ENCODE results near the gene PPIP5K1.

The PPIP5K1 gene

DNA sequence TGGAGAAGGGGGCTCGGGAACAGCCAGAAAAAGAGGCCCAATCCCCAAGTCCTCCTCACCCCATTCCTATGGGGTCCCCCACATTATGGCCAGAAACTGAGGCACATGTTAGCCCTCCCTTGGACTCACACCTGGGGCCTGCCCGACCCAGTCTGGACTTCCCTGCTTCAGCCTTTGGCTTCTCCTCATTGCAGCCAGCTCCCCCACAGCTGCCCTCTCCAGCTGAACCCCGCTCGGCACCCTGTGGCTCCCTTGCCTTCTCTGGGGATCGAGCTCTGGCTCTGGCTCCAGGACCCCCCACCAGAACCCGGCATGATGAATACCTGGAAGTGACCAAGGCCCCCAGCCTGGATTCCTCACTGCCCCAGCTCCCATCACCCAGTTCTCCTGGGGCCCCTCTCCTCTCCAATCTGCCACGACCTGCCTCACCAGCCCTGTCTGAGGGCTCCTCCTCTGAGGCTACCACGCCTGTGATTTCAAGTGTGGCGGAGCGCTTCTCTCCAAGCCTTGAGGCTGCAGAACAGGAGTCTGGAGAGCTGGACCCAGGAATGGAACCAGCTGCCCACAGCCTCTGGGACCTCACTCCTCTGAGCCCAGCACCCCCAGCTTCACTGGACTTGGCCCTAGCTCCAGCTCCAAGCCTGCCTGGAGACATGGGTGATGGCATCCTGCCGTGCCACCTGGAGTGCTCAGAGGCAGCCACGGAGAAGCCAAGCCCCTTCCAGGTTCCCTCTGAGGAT, 62.0 kb downstream of the PPIP5K1 start:
- H3K4me3 ChIP-seq (ENCODE audit: low read depth, low read length), result no peak overlapping the region
- no peak for DNase-seq (ENCODE audit: low read depth)
- TF ChIP-seq, protein P1, sequence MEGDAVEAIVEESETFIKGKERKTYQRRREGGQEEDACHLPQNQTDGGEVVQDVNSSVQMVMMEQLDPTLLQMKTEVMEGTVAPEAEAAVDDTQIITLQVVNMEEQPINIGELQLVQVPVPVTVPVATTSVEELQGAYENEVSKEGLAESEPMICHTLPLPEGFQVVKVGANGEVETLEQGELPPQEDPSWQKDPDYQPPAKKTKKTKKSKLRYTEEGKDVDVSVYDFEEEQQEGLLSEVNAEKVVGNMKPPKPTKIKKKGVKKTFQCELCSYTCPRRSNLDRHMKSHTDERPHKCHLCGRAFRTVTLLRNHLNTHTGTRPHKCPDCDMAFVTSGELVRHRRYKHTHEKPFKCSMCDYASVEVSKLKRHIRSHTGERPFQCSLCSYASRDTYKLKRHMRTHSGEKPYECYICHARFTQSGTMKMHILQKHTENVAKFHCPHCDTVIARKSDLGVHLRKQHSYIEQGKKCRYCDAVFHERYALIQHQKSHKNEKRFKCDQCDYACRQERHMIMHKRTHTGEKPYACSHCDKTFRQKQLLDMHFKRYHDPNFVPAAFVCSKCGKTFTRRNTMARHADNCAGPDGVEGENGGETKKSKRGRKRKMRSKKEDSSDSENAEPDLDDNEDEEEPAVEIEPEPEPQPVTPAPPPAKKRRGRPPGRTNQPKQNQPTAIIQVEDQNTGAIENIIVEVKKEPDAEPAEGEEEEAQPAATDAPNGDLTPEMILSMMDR (IDR thresholded peaks at IDR 0.05; ENCODE audit: control insufficient read depth, extremely low read depth, insufficient read depth), result no peak

DNA sequence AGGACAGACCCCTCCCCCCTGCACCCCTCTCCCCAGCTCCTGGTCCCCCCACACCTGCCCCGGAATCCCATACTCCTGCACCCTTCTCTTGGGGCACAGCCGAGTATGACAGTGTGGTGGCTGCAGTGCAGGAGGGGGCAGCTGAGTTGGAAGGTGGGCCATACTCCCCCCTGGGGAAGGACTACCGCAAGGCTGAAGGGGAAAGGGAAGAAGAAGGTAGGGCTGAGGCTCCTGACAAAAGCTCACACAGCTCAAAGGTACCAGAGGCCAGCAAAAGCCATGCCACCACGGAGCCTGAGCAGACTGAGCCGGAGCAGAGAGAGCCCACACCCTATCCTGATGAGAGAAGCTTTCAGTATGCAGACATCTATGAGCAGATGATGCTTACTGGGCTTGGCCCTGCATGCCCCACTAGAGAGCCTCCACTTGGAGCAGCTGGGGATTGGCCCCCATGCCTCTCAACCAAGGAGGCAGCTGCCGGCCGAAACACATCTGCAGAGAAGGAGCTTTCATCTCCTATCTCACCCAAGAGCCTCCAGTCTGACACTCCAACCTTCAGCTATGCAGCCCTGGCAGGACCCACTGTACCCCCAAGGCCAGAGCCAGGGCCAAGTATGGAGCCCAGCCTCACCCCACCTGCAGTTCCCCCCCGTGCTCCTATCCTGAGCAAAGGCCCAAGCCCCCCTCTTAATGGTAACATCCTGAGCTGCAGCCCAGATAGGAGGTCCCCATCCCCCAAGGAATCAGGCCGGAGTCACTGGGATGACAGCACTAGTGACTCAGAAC, 62.8 kb downstream of the PPIP5K1 start:
- TF ChIP-seq, protein P1 (IDR thresholded peaks at IDR 0.05; ENCODE audit: control insufficient read depth, extremely low read depth, insufficient read depth), result no peak
- no peak overlapping the region for H3K4me3 ChIP-seq (ENCODE audit: low read depth, low read length)
- DNase-seq (ENCODE audit: low read depth), result no peak

DNA sequence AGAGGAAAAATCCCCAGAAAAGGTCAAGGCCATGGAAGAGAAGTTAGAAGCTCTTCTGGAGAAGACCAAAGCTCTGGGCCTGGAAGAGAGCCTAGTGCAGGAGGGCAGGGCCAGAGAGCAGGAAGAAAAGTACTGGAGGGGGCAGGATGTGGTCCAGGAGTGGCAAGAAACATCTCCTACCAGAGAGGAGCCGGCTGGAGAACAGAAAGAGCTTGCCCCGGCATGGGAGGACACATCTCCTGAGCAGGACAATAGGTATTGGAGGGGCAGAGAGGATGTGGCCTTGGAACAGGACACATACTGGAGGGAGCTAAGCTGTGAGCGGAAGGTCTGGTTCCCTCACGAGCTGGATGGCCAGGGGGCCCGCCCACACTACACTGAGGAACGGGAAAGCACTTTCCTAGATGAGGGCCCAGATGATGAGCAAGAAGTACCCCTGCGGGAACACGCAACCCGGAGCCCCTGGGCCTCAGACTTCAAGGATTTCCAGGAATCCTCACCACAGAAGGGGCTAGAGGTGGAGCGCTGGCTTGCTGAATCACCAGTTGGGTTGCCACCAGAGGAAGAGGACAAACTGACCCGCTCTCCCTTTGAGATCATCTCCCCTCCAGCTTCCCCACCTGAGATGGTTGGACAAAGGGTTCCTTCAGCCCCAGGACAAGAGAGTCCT, 63.6 kb downstream of the PPIP5K1 start:
- TF ChIP-seq, protein P1 (IDR thresholded peaks at IDR 0.05; ENCODE audit: control insufficient read depth, extremely low read depth, insufficient read depth), result no peak
- DNase-seq (ENCODE audit: low read depth), result no peak
- H3K4me3 ChIP-seq (ENCODE audit: low read depth, low read length), result no peak overlapping the region

DNA sequence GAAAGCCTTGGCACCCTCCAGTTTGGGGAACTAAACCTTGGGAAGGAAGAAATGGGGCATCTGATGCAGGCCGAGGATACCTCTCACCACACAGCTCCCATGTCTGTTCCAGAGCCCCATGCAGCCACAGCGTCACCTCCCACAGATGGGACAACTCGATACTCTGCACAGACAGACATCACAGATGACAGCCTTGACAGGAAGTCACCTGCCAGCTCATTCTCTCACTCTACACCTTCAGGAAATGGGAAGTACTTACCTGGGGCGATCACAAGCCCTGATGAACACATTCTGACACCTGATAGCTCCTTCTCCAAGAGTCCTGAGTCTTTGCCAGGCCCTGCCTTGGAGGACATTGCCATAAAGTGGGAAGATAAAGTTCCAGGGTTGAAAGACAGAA, 64.9 kb downstream of the PPIP5K1 start:
- no peak for DNase-seq (ENCODE audit: low read depth)
- TF ChIP-seq, protein P1 (IDR thresholded peaks at IDR 0.05; ENCODE audit: control insufficient read depth, extremely low read depth, insufficient read depth), result no peak
- H3K4me3 ChIP-seq (ENCODE audit: low read depth, low read length), result no peak overlapping the region

DNA sequence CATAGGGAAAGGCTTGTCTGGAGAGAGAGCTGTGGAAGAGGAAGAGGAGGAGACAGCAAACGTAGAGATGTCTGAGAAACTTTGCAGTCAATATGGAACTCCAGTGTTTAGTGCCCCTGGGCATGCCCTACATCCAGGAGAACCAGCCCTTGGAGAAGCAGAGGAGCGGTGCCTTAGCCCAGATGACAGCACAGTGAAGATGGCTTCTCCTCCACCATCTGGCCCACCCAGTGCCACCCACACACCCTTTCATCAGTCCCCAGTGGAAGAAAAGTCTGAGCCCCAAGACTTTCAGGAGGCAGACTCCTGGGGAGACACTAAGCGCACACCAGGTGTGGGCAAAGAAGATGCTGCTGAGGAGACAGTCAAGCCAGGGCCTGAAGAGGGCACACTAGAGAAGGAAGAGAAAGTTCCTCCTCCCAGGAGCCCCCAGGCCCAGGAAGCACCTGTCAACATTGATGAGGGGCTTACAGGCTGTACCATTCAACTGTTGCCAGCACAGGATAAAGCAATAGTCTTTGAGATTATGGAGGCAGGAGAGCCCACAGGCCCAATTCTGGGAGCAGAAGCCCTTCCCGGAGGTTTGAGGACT, 65.7 kb downstream of the PPIP5K1 start:
- no peak overlapping the region for H3K4me3 ChIP-seq (ENCODE audit: low read depth, low read length)
- TF ChIP-seq, protein P1 (IDR thresholded peaks at IDR 0.05; ENCODE audit: control insufficient read depth, extremely low read depth, insufficient read depth), result no peak
- no peak for DNase-seq (ENCODE audit: low read depth)

DNA sequence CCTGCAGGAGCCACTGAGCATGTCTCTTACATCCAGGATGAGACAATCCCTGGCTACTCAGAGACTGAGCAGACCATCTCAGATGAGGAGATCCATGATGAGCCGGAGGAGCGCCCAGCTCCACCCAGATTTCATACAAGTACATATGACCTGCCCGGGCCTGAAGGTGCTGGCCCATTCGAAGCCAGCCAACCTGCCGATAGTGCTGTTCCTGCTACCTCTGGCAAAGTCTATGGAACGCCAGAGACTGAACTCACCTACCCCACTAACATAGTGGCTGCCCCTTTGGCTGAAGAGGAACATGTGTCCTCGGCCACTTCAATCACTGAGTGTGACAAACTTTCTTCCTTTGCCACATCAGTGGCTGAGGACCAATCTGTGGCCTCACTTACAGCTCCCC, 66.4 kb downstream of the PPIP5K1 start:
- TF ChIP-seq, protein P1 (IDR thresholded peaks at IDR 0.05; ENCODE audit: control insufficient read depth, extremely low read depth, insufficient read depth), result no peak
- no peak for DNase-seq (ENCODE audit: low read depth)
- no peak overlapping the region for H3K4me3 ChIP-seq (ENCODE audit: low read depth, low read length)

All from LNCaP clone FGC (cell line).